Mucosa of rectum (tissue), 2 donors: Measurements from ENCODE around the gene TP53BP2.
"Not testable (repeated sequence)": the region's sequence is repeated elsewhere in the genome, so short reads cannot be mapped to it uniquely, and the experiment has no call there.

Experiments
- H3K27ac ChIP-seq, 2 donors: one replicate each; pipeline ENCODE4 v1.7.0; 2013; ENCODE audit warnings: inconsistent platforms in 2 of 2, low read depth in 2 of 2, low read length in 2 of 2
- H3K27me3 ChIP-seq, 2 donors: one replicate each; pipeline ENCODE4 v1.7.0; 2013; ENCODE audit warnings: low read length in 2 of 2; ENCODE audit not compliant: control insufficient read depth in 2 of 2, insufficient read depth in 2 of 2
- H3K36me3 ChIP-seq, 2 donors: one replicate each; pipeline ENCODE4 v1.7.0; 2013; ENCODE audit warnings: low read length in 2 of 2; ENCODE audit not compliant: control insufficient read depth in 2 of 2, insufficient read depth in 2 of 2
- H3K4me1 ChIP-seq, 2 donors: one replicate each; pipeline ENCODE4 v1.7.0; 2013; ENCODE audit warnings: low read length in 2 of 2, mild to moderate bottlenecking in 1 of 2; ENCODE audit not compliant: control insufficient read depth in 2 of 2, insufficient read depth in 2 of 2
- H3K4me3 ChIP-seq, 2 donors: one replicate each; pipeline ENCODE4 v1.7.0; 2013; ENCODE audit warnings: low read length in 2 of 2
- H3K9ac ChIP-seq, 2 donors: one replicate each; pipeline ENCODE4 v1.7.0; 2013; ENCODE audit warnings: low read length in 2 of 2, low read depth in 1 of 2, mild to moderate bottlenecking in 1 of 2
- H3K9me3 ChIP-seq, 2 donors: one replicate each; pipeline ENCODE4 v1.7.0; 2013; ENCODE audit warnings: low read length in 2 of 2; ENCODE audit not compliant: control insufficient read depth in 2 of 2
- donor health status: healthy.
- donor health status: Normal muscosa, but diverticular disease.

The TP53BP2 gene

GRCh38 chr1:223852337-223852736 is 6.6 kb upstream of the TP53BP2 start:
- Histone ChIP-seq H3K9me3 (no peaks in the 10 kb centered on the region), H3K4me1 (no peaks in the 10 kb centered on the region), H3K9ac (no peak overlapping the region), H3K27ac (no peak overlapping the region), H3K27me3 (no peaks in the 10 kb centered on the region), H3K4me3 (no peak overlapping the region), H3K36me3 (no peaks in the 10 kb centered on the region)

- Histone ChIP-seq H3K9me3 (no peaks in the 10 kb centered on the region), H3K4me1 (peaks cover 6 to 10% of the 10 kb centered on the region in 2 donors), H3K36me3 (no peaks in the 10 kb centered on the region), H3K4me3 (no peak overlapping the region), H3K27ac (no peak overlapping the region), H3K9ac (no peak overlapping the region), H3K27me3 (no peaks in the 10 kb centered on the region)
Measured at GRCh38 chr1:223849352-223850254, 3.9 kb upstream of the TP53BP2 start.

DNA sequence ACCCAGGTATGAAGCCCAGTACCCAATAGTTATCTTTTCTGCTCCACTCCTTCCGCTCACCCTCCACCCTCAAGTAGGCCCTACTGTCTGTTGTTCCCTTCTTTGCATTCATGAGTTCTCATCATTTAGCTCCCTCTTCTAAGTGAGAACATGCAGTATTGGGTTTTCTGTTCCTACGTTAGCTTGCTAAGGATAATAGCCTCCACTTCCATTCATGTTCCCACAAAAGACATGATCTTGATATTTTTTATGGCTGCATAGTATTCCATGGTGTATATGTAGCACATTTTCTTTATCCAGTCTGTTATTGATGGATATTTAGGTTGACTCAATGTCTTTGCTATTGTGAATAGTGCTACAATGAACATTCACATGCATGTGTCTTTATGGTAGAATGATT is 2.8 kb upstream of the TP53BP2 start:
- no peak overlapping the region for H3K9ac ChIP-seq
- H3K4me1 ChIP-seq, result peaks cover 10 to 12% of the 10 kb centered on the region in 2 donors
- no peaks in the 10 kb centered on the region for H3K36me3 ChIP-seq
- no peaks in the 10 kb centered on the region for H3K9me3 ChIP-seq
- no peak overlapping the region for H3K4me3 ChIP-seq
- H3K27ac ChIP-seq, result no peak overlapping the region
- H3K27me3 ChIP-seq, result no peaks in the 10 kb centered on the region

DNA sequence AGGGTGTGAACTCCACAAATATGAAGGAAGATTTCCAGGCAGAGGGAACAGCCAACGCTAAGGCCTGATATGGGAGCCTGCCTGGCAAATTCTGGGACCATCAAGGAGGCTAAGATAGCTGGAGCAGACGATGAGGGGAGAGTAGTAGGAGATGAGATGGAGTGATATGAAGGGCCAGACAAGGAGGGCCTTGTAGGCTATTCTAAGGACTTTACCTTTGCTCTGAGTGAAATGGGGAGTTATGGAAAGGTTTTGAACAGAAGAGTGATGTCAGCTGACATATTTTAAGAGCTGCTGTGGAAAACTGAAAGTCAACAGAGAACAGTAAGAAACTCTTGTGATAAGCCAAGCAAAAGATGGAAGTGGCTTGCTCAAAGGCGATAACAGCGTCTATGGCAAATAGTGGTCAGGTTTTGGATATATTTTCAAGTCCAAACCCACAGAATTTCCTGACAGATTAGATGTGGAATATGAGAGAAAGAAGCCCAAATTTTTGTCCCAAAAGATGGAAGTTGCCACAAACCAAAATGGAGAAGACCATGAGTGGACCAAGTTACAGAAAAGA is 2.1 kb upstream of the TP53BP2 start:
- H3K27me3 ChIP-seq, result no peaks in the 10 kb centered on the region
- H3K4me3 ChIP-seq, result no peak overlapping the region
- no peaks in the 10 kb centered on the region for H3K9me3 ChIP-seq
- peaks cover 10 to 12% of the 10 kb centered on the region in 2 donors for H3K4me1 ChIP-seq
- no peaks in the 10 kb centered on the region for H3K36me3 ChIP-seq
- no peak overlapping the region for H3K27ac ChIP-seq
- no peak overlapping the region for H3K9ac ChIP-seq

- H3K27ac ChIP-seq, result peak overlapping the region; percentile 88 to 91
- peaks cover 10 to 12% of the 10 kb centered on the region in 2 donors for H3K4me1 ChIP-seq
- no peaks in the 10 kb centered on the region for H3K9me3 ChIP-seq
- H3K27me3 ChIP-seq, result no peaks in the 10 kb centered on the region
- peak overlapping the region; percentile 80 to 93 for H3K9ac ChIP-seq
- H3K4me3 ChIP-seq, result peak overlapping the region; percentile 86 to 93
- no peaks in the 10 kb centered on the region for H3K36me3 ChIP-seq
Measured at GRCh38 chr1:223845037-223845809, 524 bp downstream of the TP53BP2 start.

DNA sequence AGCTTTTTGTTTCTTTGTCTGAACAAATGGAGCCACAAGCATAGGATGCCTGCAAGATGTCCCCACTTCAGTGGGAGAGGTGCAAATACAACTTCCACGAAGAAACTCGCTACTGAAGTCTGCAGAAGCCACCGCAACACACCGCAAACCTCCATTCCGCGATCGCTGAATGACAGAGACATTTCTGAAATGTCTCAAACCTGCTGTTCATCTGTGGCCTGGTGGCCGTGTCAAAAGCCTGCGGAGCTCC is 1.0 kb downstream of the TP53BP2 start:
- peak overlapping the region; percentile 86 to 93 for H3K4me3 ChIP-seq
- no peaks in the 10 kb centered on the region for H3K36me3 ChIP-seq
- H3K9ac ChIP-seq, result peak overlapping the region; percentile 80 to 93
- peak overlapping the region; percentile 88 to 91 for H3K27ac ChIP-seq
- no peaks in the 10 kb centered on the region for H3K9me3 ChIP-seq
- H3K4me1 ChIP-seq, result peaks cover 10 to 12% of the 10 kb centered on the region in 2 donors
- no peaks in the 10 kb centered on the region for H3K27me3 ChIP-seq

DNA sequence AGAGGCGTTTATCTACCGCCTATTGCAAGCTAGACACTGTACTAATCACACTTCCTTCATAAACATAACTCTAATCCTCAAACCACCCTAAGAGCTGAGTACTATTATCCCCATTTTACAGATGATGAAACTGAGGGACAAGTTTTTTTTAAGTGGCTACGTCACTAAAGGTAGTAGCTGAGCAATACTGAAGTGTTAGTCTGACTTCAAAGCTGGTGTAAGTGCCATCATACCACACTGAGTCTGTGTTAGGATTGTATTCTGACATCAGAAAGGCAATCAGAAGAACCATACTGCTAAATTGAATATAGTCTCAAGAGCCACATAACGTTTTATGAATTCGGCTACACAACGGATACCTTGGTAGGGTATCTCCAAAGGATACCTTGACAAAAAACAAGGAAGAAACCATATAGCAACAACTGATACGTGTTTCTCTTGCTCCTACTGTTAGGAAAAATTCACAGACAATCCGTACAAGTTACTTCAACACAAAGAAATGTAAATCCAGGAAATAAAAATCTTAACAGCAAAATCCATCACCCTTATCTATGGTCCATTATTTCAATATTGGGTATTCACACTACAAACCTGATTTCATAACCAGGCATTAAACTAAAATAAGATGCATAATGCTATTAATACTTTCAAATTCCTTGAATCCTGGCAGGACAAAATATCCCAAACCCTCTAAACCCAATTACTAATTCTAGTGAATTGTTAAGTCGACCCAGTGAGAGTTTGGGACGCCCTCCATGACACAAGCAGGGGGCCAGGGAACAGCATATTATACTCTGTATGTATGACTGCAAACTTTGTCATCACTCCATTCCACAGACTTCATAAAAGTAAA is 1.6 kb downstream of the TP53BP2 start:
- no peaks in the 10 kb centered on the region for H3K36me3 ChIP-seq
- H3K4me3 ChIP-seq, result peak overlapping the region; percentile 86 to 93
- H3K27ac ChIP-seq, result peak overlapping the region in 1 of 2 donors; percentile 91
- no peaks in the 10 kb centered on the region for H3K9me3 ChIP-seq
- H3K9ac ChIP-seq, result peak overlapping the region; percentile 80 to 93
- H3K27me3 ChIP-seq, result no peaks in the 10 kb centered on the region
- H3K4me1 ChIP-seq, result peaks cover 10 to 12% of the 10 kb centered on the region in 2 donors

DNA sequence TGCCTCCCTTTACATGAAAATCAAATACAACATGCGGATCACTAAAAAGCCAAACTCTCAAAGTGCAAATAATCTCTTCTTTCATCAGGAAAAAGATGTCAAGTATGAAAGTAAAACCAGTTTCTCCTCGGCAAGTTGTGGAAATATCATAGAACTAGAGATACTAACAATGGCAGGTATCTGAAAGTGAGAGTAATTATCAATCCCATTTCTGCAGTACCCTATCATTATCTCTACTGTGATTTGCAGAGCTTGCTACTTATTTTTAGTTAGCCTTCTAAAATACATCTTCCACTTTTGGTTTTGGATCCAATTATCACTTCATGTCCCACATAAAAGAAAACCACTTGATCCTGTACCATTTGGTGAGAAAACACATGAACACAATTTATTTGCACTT is 3.0 kb downstream of the TP53BP2 start:
- Histone ChIP-seq H3K36me3 (no peaks in the 10 kb centered on the region), H3K4me1 (peaks cover 10 to 12% of the 10 kb centered on the region in 2 donors), H3K4me3 (no peak overlapping the region), H3K9ac (no peak overlapping the region), H3K9me3 (no peaks in the 10 kb centered on the region), H3K27me3 (no peaks in the 10 kb centered on the region), H3K27ac (no peak overlapping the region)

DNA sequence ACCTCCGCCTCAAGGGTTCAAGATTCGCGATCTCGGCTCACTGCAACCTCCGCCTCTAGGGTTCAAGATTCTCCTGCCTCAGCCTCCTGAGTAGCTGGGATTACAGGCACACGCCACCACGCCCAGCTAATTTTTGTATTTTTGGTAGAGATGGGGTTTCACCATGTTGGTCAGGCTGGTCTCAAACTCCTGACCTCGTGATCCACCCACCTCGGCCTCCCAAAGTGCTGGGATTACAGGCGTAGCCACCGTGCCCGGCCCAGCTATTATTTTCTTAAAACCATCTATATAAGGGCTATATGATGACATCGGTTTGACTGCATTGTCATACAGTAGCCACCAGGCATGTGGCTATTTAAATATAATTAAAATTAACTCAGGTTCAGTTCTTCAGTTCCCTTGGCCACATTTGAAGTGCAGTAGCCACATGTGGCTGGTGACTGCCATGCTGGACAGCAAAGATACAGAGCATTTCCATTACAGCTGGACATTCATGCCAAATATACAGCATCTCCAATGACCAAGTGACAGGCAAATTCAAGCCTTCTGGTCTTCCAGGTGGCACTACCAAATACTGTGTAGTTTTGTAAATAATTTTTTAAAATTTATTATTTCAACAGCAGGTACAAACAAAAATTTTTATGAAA is 3.6 kb downstream of the TP53BP2 start:
- not testable (repeated sequence) for H3K9me3 ChIP-seq, H3K9ac ChIP-seq, H3K4me3 ChIP-seq, H3K27ac ChIP-seq, H3K27me3 ChIP-seq, H3K36me3 ChIP-seq
- peaks cover 10 to 12% of the 10 kb centered on the region in 2 donors for H3K4me1 ChIP-seq
